A549 (cell line): Measurements from ENCODE around the gene DYNC1H1.

Experiments
- EHMT2 ChIP-seq: fragments of 200-600 bp; sonication (generic); IDR thresholded peaks from 2 replicates; pipeline ENCODE4 v1.6.1; 2016; ENCODE audit warnings: antibody characterized with exemption, low read depth, mild to moderate bottlenecking, moderate library complexity
- GATA3 ChIP-seq: IDR thresholded peaks from 2 replicates; pipeline ENCODE4 v1.6.1; 2012; ENCODE audit warnings: borderline replicate concordance
- POLR2A ChIP-seq: IDR thresholded peaks from 2 replicates; pipeline ENCODE4 v1.6.1; 2012; ENCODE audit warnings: mild to moderate bottlenecking, low read length
- RAD21 ChIP-seq, 2 experiments: fragments of >200 bp in 1 of 2; sonication (Bioruptor Twin) in 1 of 2; formaldehyde crosslinking in 1 of 2; IDR thresholded peaks in 1 of 2; conservative IDR thresholded peaks in 1 of 2; 2 replicates in 1 of 2; 3 replicates in 1 of 2; pipeline ENCODE4 v1.6.1; 2012 to 2018; ENCODE audit warnings: inconsistent platforms in 1 of 2
- TP53 ChIP-seq: fragments of 250-450 bp; sonication (Bioruptor Pico); IDR thresholded peaks from 2 replicates; pipeline ENCODE4 v1.5.0; 2021; ENCODE audit warnings: mild to moderate bottlenecking, moderate library complexity
- TF ChIP-seq, protein P1 (sequence below): fragments of >200 bp; sonication (Bioruptor Twin); formaldehyde crosslinking; IDR thresholded peaks from 3 replicates; pipeline ENCODE4 v1.5.1; 2016

DNA sequence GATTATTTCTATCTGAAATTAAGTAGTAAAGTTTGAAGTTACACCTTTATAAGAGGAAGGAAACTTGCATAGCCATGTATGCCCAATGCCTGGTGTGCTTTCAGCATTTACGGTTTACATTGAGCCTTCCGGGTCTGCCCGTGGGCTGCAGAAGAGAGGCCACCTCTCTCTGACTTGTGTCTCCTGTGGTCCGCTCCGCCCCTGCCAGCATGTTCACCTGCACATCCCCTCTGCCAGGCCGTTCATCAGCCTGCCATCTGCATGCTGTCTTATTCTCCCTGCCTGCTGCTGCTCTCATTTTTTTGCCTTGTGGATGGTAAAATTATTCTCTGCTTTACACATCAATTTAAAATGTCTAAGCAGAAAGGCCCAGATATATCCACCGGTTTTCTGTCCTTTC, 41.5 kb upstream of the DYNC1H1 start:
- TF ChIP-seq TP53 (CRISPR knock-in tag), result no peak
- TF ChIP-seq RAD21 (conservative IDR thresholded peaks at IDR 0.05 in 1 of 2, IDR thresholded peaks at IDR 0.05 in 1 of 2), result no peak
- TF ChIP-seq GATA3, result no peak
- TF ChIP-seq POLR2A, result no peak
- TF ChIP-seq, protein P1, sequence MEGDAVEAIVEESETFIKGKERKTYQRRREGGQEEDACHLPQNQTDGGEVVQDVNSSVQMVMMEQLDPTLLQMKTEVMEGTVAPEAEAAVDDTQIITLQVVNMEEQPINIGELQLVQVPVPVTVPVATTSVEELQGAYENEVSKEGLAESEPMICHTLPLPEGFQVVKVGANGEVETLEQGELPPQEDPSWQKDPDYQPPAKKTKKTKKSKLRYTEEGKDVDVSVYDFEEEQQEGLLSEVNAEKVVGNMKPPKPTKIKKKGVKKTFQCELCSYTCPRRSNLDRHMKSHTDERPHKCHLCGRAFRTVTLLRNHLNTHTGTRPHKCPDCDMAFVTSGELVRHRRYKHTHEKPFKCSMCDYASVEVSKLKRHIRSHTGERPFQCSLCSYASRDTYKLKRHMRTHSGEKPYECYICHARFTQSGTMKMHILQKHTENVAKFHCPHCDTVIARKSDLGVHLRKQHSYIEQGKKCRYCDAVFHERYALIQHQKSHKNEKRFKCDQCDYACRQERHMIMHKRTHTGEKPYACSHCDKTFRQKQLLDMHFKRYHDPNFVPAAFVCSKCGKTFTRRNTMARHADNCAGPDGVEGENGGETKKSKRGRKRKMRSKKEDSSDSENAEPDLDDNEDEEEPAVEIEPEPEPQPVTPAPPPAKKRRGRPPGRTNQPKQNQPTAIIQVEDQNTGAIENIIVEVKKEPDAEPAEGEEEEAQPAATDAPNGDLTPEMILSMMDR, result no peak
- TF ChIP-seq EHMT2, result no peak
